IPS-NIHi11 (cell line): ENCODE measurements around the gene PSME1.
A peak's percentile ranks its signal among the peaks of the same experiment; 100 is the strongest.

ENCODE experiments used
- DNase-seq: peaks from one replicate; pipeline ENCODE4 v3.0.0; 2012; ENCODE audit warnings: mixed read lengths, low spot score

The PSME1 gene

DNA sequence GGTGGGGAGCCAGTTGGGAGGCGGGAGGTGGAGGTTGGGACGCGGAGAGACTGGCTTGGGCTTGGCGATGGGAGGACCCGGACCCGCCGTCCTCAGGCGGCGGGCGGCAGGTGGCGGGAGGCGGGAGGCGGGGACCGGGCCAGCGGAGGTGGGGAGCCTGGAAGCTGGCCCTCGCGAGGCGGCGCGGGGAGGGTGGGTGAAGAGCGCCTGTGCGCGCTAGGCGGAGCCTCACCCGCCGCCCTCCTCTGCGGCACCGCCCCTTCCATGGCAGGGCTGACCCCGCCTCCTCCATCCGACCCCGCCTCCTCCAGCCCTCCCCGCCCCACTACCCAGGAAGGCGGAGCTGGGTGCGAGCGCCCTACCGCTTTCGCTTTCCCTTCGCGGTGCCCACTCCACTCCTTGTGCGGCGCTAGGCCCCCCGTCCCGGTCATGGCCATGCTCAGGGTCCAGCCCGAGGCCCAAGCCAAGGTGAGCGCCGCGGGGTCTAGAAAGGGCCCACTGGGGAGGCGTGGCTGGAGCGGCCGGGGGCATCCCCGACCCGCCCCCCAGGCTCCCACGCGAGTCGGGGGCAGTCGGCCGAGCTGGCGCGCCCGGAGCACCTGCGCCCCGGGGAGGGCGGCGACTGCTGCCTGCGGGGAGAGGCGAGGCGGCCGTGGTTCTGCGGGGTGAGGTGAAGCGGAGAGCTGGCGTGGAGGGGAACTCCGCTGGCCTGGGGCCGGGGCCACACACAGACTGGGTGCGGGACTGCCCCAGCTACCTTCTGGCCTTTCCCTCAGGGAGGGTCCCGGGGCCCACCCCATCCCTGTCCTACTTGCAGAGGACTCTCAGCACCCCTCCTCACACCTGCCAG is at the start of gene PSME1:
PSME1 (plus strand) TSS at position 361 of the 850 bp plus-strand sequence; CDS start at position 430, 69 bp downstream.
- peak; percentile 93 for DNase-seq

DNA sequence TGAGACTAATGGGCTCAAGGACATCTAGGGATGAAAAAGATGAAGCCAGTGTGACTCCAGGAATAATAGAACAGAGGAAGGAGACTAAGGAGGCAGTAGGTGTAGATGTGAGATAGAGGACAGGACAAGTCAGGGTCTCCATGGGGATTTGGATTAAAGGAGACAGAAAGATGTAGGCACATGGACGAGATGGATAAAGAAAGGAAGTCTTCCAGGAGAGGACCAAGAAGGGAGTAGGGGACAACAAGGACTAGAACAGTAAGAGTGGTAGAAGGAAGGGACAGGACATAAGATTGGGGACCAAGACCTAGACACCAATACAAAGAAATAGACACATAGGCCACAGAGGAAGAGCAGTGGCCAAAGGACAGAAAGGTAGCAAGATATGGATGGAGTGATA is 49.0 kb upstream of the PSME1 start:
- no peak for DNase-seq

- no peak for DNase-seq
Observed at GRCh38 chr14:24088095-24088494, 47.9 kb upstream of the PSME1 start.

- DNase-seq, result no peak
Observed at GRCh38 chr14:24089890-24090289, 46.1 kb upstream of the PSME1 start.

DNA sequence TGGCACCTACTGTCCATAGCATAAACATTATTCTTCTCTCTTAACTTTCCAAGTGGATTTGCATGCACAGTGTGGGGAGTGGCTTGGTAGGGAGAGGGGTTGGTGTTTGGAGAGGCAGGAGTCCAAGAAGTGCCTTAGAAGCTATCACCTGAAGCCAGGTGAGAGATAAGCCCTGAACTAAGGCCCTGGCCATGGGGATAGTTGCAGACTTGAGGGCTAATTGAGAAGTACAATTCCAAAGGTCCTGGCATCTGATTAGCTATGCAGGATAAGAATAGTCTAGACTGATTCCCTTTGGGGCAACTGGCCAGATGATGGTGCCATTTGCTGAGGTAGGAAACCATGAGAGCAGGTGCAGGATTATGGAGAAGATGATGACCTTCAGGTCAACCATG is 43.9 kb upstream of the PSME1 start:
- no peak for DNase-seq

DNA sequence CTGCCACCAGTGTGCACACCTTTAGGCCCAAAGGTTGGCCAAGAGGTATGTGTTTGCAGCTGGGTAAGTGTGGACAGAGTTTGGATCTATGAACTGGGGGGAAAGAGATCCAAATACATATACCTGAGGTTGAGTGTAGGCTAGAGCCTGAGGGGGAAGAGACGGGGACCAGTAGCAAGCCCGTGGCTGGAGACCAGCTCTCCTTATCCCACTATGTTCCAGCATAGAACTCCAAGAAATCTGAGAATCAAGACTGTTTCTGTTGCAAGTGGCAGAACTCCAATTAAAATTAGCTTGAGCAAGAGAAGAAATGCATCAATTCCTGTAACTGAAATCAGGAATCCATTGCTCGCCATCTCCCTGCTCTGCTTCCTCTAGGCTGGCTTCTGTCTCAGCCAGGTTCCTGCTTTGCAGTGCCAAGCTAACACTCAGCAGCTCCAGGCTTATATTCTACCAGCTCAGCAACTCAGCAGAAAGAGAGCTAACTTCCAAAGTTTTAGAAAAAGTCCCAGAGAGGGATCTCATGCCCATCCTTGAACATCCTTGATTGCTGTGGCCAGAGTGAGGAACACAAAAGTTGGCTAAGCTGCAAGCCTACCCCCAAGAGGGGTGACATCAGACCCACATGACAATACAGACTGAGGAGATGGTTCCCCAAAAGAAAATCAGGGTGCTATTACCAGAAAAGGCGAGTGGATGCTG is 43.3 kb upstream of the PSME1 start:
- no peak for DNase-seq

- no peak for DNase-seq
Observed at GRCh38 chr14:24093207-24093900, 42.6 kb upstream of the PSME1 start.

- DNase-seq, result peak; percentile 98
Observed at GRCh38 chr14:24093901-24094840, 41.8 kb upstream of the PSME1 start, which contains the start of gene PCK2. TSS of gene PCK2 (plus strand) at chr14:24094311. CDS start at chr14:24094406, 95 bp downstream.

GRCh38 chr14:24094841-24095270 is 41.1 kb upstream of the PSME1 start:
- no peak for DNase-seq

DNA sequence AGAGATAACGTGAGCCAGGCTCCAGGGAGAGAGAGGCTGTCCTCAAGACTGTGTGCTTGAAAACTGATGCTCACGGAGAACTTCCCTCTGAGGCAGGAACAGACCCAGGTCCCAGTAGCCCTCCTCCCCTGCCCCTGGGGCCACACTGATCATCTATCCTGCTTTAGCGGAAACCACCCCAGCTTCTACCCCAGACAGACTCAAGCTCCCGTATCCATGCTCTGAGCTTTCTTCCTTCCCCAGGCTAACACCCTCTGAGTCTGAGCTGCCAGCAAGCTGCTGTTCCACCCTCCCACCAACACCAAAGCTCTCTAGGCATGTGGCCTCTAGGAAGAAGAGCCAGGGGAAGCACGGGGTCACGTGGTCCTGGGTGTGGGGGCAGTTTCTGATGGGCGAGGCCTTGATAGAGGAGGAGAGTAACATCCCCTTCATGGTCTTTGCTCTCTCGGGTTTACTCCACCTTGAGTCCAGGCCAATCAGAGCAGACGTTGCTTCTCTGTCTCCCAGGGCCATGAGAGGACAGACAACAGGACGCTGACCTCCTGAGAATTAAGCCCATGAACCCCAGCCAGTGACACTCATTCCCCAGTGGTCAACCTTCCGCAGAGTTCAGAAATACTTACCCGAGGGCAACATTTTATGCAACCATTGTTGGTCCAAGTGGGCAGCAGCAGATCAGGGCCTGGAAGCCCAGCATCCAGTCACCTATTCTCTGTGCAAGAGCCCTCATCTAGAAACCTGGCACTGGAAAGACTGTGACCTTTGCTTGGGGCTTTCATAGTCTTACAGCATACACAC is 40.5 kb upstream of the PSME1 start:
- DNase-seq, result peak; percentile 61

- no peak for DNase-seq
Observed at GRCh38 chr14:24096545-24097181, 39.3 kb upstream of the PSME1 start.

DNA sequence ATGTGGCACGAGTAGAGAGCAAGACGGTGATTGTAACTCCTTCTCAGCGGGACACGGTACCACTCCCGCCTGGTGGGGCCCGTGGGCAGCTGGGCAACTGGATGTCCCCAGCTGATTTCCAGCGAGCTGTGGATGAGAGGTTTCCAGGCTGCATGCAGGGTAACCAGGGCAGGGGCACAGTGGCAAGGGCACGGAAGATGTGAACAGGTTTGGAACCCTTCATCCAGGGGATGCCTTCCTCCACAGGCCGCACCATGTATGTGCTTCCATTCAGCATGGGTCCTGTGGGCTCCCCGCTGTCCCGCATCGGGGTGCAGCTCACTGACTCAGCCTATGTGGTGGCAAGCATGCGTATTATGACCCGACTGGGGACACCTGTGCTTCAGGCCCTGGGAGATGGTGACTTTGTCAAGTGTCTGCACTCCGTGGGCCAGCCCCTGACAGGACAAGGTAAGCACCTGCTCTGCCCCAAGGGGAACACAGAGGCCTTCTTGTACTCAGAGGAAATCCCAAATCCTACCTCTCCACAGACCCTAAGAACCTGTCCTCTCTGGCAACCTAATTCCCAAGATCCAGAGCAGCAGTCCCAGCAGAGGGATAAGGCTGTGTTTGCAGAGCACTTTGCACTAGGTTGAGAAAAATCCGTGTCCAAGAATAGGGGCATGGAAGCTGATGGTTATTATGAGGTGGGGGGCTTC is 37.6 kb upstream of the PSME1 start:
- no peak for DNase-seq

GRCh38 chr14:24098927-24099813 is 36.8 kb upstream of the PSME1 start:
- peak; percentile 35 for DNase-seq

- DNase-seq, result no peak
Observed at GRCh38 chr14:24100197-24100981, 35.6 kb upstream of the PSME1 start.

- no peak for DNase-seq
Observed at GRCh38 chr14:24100982-24101494, 35.0 kb upstream of the PSME1 start.

DNA sequence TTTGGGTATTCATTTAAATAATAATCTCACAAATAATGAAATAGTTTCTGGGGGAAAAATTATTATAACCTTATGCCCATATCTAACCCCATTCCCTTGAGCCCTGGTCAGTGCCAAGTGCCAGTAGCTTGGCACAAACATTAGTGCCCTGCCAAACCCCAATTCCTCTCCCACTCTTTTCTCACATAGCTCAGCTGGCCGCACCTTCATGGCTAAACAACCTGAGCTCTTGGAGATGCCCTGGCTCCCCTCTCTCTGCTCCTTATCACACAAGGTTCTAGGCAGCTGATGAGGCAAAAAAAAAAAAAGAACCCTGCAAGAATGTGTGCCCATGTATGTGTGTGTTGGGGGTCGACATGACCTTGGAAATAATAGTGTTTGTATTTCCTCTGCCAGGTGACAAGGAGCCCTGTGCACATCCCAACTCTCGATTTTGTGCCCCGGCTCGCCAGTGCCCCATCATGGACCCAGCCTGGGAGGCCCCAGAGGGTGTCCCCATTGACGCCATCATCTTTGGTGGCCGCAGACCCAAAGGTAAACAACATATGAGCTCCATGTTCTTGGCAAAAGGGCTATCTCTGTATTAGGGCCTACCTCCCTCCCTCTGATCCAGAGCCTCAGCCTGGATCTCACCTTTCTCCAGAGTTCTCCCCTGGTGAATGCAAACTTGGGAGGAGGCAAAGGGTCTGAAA is 33.5 kb upstream of the PSME1 start:
- no peak for DNase-seq

DNA sequence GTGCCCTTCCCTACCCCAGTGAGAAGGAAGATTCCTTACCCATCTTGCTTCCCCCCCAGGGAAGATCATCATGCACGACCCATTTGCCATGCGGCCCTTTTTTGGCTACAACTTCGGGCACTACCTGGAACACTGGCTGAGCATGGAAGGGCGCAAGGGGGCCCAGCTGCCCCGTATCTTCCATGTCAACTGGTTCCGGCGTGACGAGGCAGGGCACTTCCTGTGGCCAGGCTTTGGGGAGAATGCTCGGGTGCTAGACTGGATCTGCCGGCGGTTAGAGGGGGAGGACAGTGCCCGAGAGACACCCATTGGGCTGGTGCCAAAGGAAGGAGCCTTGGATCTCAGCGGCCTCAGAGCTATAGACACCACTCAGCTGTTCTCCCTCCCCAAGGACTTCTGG is 32.5 kb upstream of the PSME1 start:
- DNase-seq, result no peak
